ENCODE data around the gene CDCP1.

Gene CDCP1

GRCh38 chr3:45080824-45081223, 65.4 kb downstream of the CDCP1 start:
- TF ChIP-seq MAX (IDR thresholded peaks at IDR 0.05): no peak
- no peak for TF ChIP-seq REST (IDR thresholded peaks at IDR 0.05; ENCODE audit: low read depth)

- TF ChIP-seq ZBTB7A (IDR thresholded peaks at IDR 0.05; ENCODE audit: low read depth): no peak
- TF ChIP-seq TCF12 (IDR thresholded peaks at IDR 0.05; ENCODE audit: low read depth): no peak
- TF ChIP-seq YY1 (IDR thresholded peaks at IDR 0.05; ENCODE audit: low read depth): no peak
- TF ChIP-seq NFIC (IDR thresholded peaks at IDR 0.05): no peak
- no peak for TF ChIP-seq MAX (IDR thresholded peaks at IDR 0.05)
- no peak for TF ChIP-seq REST (IDR thresholded peaks at IDR 0.05; ENCODE audit: low read depth)
- TF ChIP-seq FOXM1 (IDR thresholded peaks at IDR 0.05; ENCODE audit: borderline replicate concordance, low read depth): no peak
- no peak for TF ChIP-seq USF1 (IDR thresholded peaks at IDR 0.05)
- no peak for TF ChIP-seq TAF1 (IDR thresholded peaks at IDR 0.05; ENCODE audit: low read depth)
- no peak for TF ChIP-seq EP300 (IDR thresholded peaks at IDR 0.05; ENCODE audit: borderline replicate concordance)
- TF ChIP-seq EGR1 (IDR thresholded peaks at IDR 0.05): no peak
- no peak for TF ChIP-seq CEBPB (IDR thresholded peaks at IDR 0.05)
- TF ChIP-seq CREB1 (IDR thresholded peaks at IDR 0.05; ENCODE audit: low read depth): no peak
- no peak for TF ChIP-seq TEAD4 (IDR thresholded peaks at IDR 0.05)
- TF ChIP-seq RAD21 (IDR thresholded peaks at IDR 0.05; ENCODE audit: low read depth): no peak
Measured at GRCh38 chr3:45079715-45080114, 66.5 kb downstream of the CDCP1 start.

- TF ChIP-seq CEBPB (IDR thresholded peaks at IDR 0.05) (no peak), TEAD4 (IDR thresholded peaks at IDR 0.05) (no peak), FOXM1 (IDR thresholded peaks at IDR 0.05; ENCODE audit: borderline replicate concordance, low read depth) (no peak), MAX (IDR thresholded peaks at IDR 0.05) (no peak), TAF1 (IDR thresholded peaks at IDR 0.05; ENCODE audit: low read depth) (no peak), REST (IDR thresholded peaks at IDR 0.05; ENCODE audit: low read depth) (no peak), CREB1 (IDR thresholded peaks at IDR 0.05; ENCODE audit: low read depth) (no peak), RAD21 (IDR thresholded peaks at IDR 0.05; ENCODE audit: low read depth) (no peak), YY1 (IDR thresholded peaks at IDR 0.05; ENCODE audit: low read depth) (no peak), EP300 (IDR thresholded peaks at IDR 0.05; ENCODE audit: borderline replicate concordance) (no peak), ZBTB7A (IDR thresholded peaks at IDR 0.05; ENCODE audit: low read depth) (no peak)
Measured at GRCh38 chr3:45078910-45079522, 67.2 kb downstream of the CDCP1 start.

- TF ChIP-seq CREB1 (IDR thresholded peaks at IDR 0.05; ENCODE audit: low read depth): no peak
- TF ChIP-seq REST (IDR thresholded peaks at IDR 0.05; ENCODE audit: low read depth): no peak
- no peak for TF ChIP-seq TEAD4 (IDR thresholded peaks at IDR 0.05)
- TF ChIP-seq NFIC (IDR thresholded peaks at IDR 0.05): no peak
- TF ChIP-seq MAX (IDR thresholded peaks at IDR 0.05): no peak
- TF ChIP-seq FOXM1 (IDR thresholded peaks at IDR 0.05; ENCODE audit: borderline replicate concordance, low read depth): no peak
- no peak for TF ChIP-seq TCF12 (IDR thresholded peaks at IDR 0.05; ENCODE audit: low read depth)
- no peak for TF ChIP-seq ZBTB7A (IDR thresholded peaks at IDR 0.05; ENCODE audit: low read depth)
- no peak for TF ChIP-seq RAD21 (IDR thresholded peaks at IDR 0.05; ENCODE audit: low read depth)
- no peak for TF ChIP-seq YY1 (IDR thresholded peaks at IDR 0.05; ENCODE audit: low read depth)
- TF ChIP-seq CEBPB (IDR thresholded peaks at IDR 0.05): no peak
- TF ChIP-seq USF1 (IDR thresholded peaks at IDR 0.05): no peak
- no peak for TF ChIP-seq EP300 (IDR thresholded peaks at IDR 0.05; ENCODE audit: borderline replicate concordance)
- no peak for TF ChIP-seq EGR1 (IDR thresholded peaks at IDR 0.05)
- no peak for TF ChIP-seq TAF1 (IDR thresholded peaks at IDR 0.05; ENCODE audit: low read depth)
Measured at GRCh38 chr3:45075821-45076625, 70.2 kb downstream of the CDCP1 start.
